Neural progenitor cell (in vitro differentiated cells): ENCODE measurements around the gene SLC51A.
"Not testable (repeated sequence)": the region's sequence is repeated elsewhere in the genome, so short reads cannot be mapped to it uniquely, and the experiment has no call there.

Source experiments
- EZH2 ChIP-seq: fragments of 200-600 bp; sonication (generic); IDR thresholded peaks from 2 replicates; pipeline ENCODE4 v1.6.1; 2017; ENCODE audit warnings: antibody characterized with exemption, mild to moderate bottlenecking, moderate library complexity
- TF ChIP-seq, protein P1 (sequence below): fragments of 200-600 bp; sonication (generic); IDR thresholded peaks from 2 replicates; pipeline ENCODE4 v1.5.1; 2017; ENCODE audit warnings: antibody characterized with exemption, mild to moderate bottlenecking

DNA sequence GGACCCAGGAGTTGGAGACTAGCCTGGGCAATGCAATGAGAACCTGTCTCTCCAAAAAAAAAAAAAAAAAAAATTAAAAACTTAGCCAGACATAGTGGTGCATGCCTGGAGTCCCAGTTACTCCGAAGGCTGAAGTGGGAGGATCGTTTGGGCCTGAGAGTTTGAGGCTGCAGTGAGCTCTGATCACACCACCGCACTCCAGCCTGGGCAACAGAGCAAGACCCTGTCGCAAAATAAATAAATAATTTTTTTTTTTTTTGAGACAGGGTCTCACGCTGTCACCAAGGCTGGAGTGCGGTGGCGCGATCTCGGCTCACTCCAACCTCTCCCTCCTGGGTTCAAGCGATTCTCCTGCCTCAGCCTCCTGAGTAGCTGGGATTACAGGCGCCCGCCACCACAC lies 46.0 kb upstream of the SLC51A start:
- TF ChIP-seq, protein P1, sequence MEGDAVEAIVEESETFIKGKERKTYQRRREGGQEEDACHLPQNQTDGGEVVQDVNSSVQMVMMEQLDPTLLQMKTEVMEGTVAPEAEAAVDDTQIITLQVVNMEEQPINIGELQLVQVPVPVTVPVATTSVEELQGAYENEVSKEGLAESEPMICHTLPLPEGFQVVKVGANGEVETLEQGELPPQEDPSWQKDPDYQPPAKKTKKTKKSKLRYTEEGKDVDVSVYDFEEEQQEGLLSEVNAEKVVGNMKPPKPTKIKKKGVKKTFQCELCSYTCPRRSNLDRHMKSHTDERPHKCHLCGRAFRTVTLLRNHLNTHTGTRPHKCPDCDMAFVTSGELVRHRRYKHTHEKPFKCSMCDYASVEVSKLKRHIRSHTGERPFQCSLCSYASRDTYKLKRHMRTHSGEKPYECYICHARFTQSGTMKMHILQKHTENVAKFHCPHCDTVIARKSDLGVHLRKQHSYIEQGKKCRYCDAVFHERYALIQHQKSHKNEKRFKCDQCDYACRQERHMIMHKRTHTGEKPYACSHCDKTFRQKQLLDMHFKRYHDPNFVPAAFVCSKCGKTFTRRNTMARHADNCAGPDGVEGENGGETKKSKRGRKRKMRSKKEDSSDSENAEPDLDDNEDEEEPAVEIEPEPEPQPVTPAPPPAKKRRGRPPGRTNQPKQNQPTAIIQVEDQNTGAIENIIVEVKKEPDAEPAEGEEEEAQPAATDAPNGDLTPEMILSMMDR, result not testable (repeated sequence)
- TF ChIP-seq EZH2, result not testable (repeated sequence)
